H1 (cell line): ENCODE data around the gene MYOT. TPM values are rescaled to one million over a fixed set of nuclear protein-coding genes. Genes with fewer than 3 reads are reported as not detected.

Experiments
- CTCF ChIA-PET: fragments of 300-600 bp; sonication (Branson Sonifier 250); formaldehyde crosslinking; loops from one replicate; lab custom pipeline; 2021; ENCODE audit not compliant: partially characterized antibody; lab: Charles Lee
- POLR2A ChIA-PET: fragments of 300-600 bp; sonication (Branson Sonifier 250); formaldehyde crosslinking; loops from one replicate; lab custom pipeline; 2021; ENCODE audit warnings: inconsistent platforms; ENCODE audit not compliant: partially characterized antibody; lab: Charles Lee
- DNase-seq, 2 experiments: peaks; one replicate each; pipeline versions ENCODE4 v3.0.0 to v3.0.0-alpha.2; 2010 to 2022; ENCODE audit warnings: low spot score in 2 of 2, low read depth in 1 of 2, mixed read lengths in 1 of 2
- FAIRE-seq: peaks from 2 replicates; lab custom pipeline; 2011; peaks lifted over from hg19 to GRCh38; lab: Jason Lieb, UNC
- H2AFZ ChIP-seq: 2 replicates; pipeline ENCODE4 v1.8.1; 2012; ENCODE audit warnings: low read length, inconsistent platforms
- H2AK5ac ChIP-seq: 2 replicates; pipeline ENCODE4 v1.6.1; 2013; ENCODE audit warnings: low read depth, low read length
- H2BK120ac ChIP-seq: replicated peaks from 2 replicates; pipeline ENCODE3; 2013; ENCODE audit warnings: low read depth, low read length, inconsistent platforms
- H2BK12ac ChIP-seq: 2 replicates; pipeline ENCODE4 v1.6.1; 2013; ENCODE audit warnings: low read depth, low read length
- H2BK15ac ChIP-seq: 2 replicates; pipeline ENCODE4 v1.6.1; 2013; ENCODE audit warnings: low read length
- H2BK20ac ChIP-seq: 2 replicates; pipeline ENCODE4 v1.6.1; 2013; ENCODE audit warnings: low read length
- H2BK5ac ChIP-seq: 2 replicates; pipeline ENCODE4 v1.6.1; 2013; ENCODE audit warnings: low read depth, low read length
- H3K14ac ChIP-seq: 2 replicates; pipeline ENCODE4 v1.6.1; 2013; ENCODE audit warnings: inconsistent platforms; ENCODE audit not compliant: insufficient read length
- H3K18ac ChIP-seq: 2 replicates; pipeline ENCODE4 v1.6.1; 2013; ENCODE audit warnings: low read length; ENCODE audit errors: extremely low read depth
- H3K23ac ChIP-seq: 2 replicates; pipeline ENCODE4 v1.6.1; 2013; ENCODE audit warnings: inconsistent platforms; ENCODE audit not compliant: insufficient read length
- H3K23me2 ChIP-seq: 2 replicates; pipeline ENCODE4 v1.6.1; 2013; ENCODE audit warnings: low read depth, low read length
- H3K27ac ChIP-seq: 2 replicates; pipeline ENCODE4 v1.6.1; 2011; ENCODE audit warnings: low read depth, low read length, inconsistent platforms
- H3K27me3 ChIP-seq, 4 experiments: replicated peaks in 1 of 4; 1 replicate in 1 of 4; 2 replicates in 3 of 4; pipeline versions ENCODE4 v1.6.1 to v1.8.1; 2011 to 2013; ENCODE audit warnings: low read length in 3 of 4, mild to moderate bottlenecking in 3 of 4, inconsistent platforms in 2 of 4, mixed read lengths in 2 of 4, moderate library complexity in 1 of 4; ENCODE audit not compliant: control insufficient read depth in 3 of 4, insufficient read depth in 3 of 4; ENCODE audit errors: extremely low read depth in 1 of 4
- H3K36me3 ChIP-seq, 4 experiments: 2 replicates each; pipeline versions ENCODE4 v1.6.1 to v1.8.1; 2011 to 2013; ENCODE audit warnings: mild to moderate bottlenecking in 4 of 4, low read length in 3 of 4, moderate library complexity in 2 of 4, control low read depth in 1 of 4, inconsistent platforms in 1 of 4; ENCODE audit not compliant: insufficient read depth in 4 of 4, control insufficient read depth in 2 of 4
- H3K4ac ChIP-seq: replicated peaks from 2 replicates; pipeline ENCODE3; 2013; ENCODE audit warnings: low read length, low read depth, mixed read lengths, inconsistent platforms; ENCODE audit not compliant: insufficient read length
- H3K4me1 ChIP-seq, 4 experiments: replicated peaks in 1 of 4; 1 replicate in 1 of 4; 2 replicates in 3 of 4; pipeline versions ENCODE4 v1.6.1 to v1.8.1; 2011 to 2013; ENCODE audit warnings: low read length in 3 of 4, inconsistent platforms in 2 of 4, mixed read lengths in 1 of 4; ENCODE audit not compliant: insufficient read depth in 4 of 4, control insufficient read depth in 3 of 4
- H3K4me2 ChIP-seq, 2 experiments: 2 replicates each; pipeline versions ENCODE4 v1.6.1 to v1.8.1; 2011 to 2013; ENCODE audit warnings: low read depth in 2 of 2, low read length in 2 of 2, control low read depth in 1 of 2, inconsistent platforms in 1 of 2, mild to moderate bottlenecking in 1 of 2; ENCODE audit not compliant: insufficient read depth in 1 of 2
- H3K4me3 ChIP-seq, 4 experiments: fragments of 200-600, 300-600 bp in 1 of 4; sonication (generic), shearing (Covaris generic), sonication (Bioruptor Twin) in 1 of 4; 2 replicates each; pipeline versions ENCODE4 v1.5.1 to v1.8.1; 2011 to 2016; ENCODE audit warnings: low read length in 4 of 4, low read depth in 3 of 4, control low read depth in 2 of 4, inconsistent platforms in 2 of 4, mild to moderate bottlenecking in 2 of 4, mixed read lengths in 1 of 4, moderate library complexity in 1 of 4; ENCODE audit not compliant: insufficient read depth in 2 of 4; ENCODE audit errors: extremely low read depth in 1 of 4
- H3K56ac ChIP-seq: replicated peaks from 2 replicates; pipeline ENCODE3; 2013; ENCODE audit warnings: low read depth, mild to moderate bottlenecking, mixed read lengths, low read length, inconsistent platforms; ENCODE audit not compliant: insufficient read length
- H3K79me1 ChIP-seq: 2 replicates; pipeline ENCODE4 v1.6.1; 2013; ENCODE audit warnings: low read depth, low read length, control low read depth
- H3K79me2 ChIP-seq, 2 experiments: 2 replicates each; pipeline versions ENCODE4 v1.6.1 to v1.8.1; 2012 to 2013; ENCODE audit warnings: low read length in 2 of 2, mild to moderate bottlenecking in 2 of 2, inconsistent platforms in 1 of 2; ENCODE audit not compliant: insufficient read depth in 2 of 2, control insufficient read depth in 1 of 2
- H3K9ac ChIP-seq, 4 experiments: replicated peaks in 1 of 4; 1 replicate in 1 of 4; 2 replicates in 3 of 4; pipeline versions ENCODE4 v1.6.1 to v1.8.1; 2011 to 2013; ENCODE audit warnings: low read depth in 3 of 4, low read length in 3 of 4, control low read depth in 2 of 4, mild to moderate bottlenecking in 2 of 4, moderate library complexity in 2 of 4, inconsistent platforms in 1 of 4; ENCODE audit errors: extremely low read depth in 1 of 4
- H3K9me3 ChIP-seq, 2 experiments: 2 replicates each; pipeline versions ENCODE4 v1.6.1 to v1.8.1; 2012 to 2013; ENCODE audit warnings: mild to moderate bottlenecking in 2 of 2, moderate library complexity in 2 of 2, control low read depth in 1 of 2, inconsistent platforms in 1 of 2, low read depth in 1 of 2, low read length in 1 of 2, mixed read lengths in 1 of 2; ENCODE audit not compliant: insufficient read depth in 2 of 2
- H4K20me1 ChIP-seq, 2 experiments: replicated peaks in 1 of 2; 2 replicates each; pipeline versions ENCODE3 to v1.8.1; 2011 to 2013; ENCODE audit warnings: inconsistent platforms in 2 of 2, low read length in 2 of 2, mild to moderate bottlenecking in 1 of 2; ENCODE audit not compliant: insufficient read depth in 2 of 2, control insufficient read depth in 1 of 2
- H4K5ac ChIP-seq: 2 replicates; pipeline ENCODE4 v1.6.1; 2013; ENCODE audit warnings: low read length, low read depth, mixed read lengths, inconsistent platforms; ENCODE audit not compliant: insufficient read length
- H4K8ac ChIP-seq: 2 replicates; pipeline ENCODE4 v1.8.0; 2013; ENCODE audit warnings: mild to moderate bottlenecking, moderate library complexity, low read length, inconsistent platforms; ENCODE audit not compliant: insufficient read depth; ENCODE audit errors: extremely low read depth
- H4K91ac ChIP-seq: replicated peaks from 2 replicates; pipeline ENCODE3; 2013; ENCODE audit warnings: low read length, mixed read lengths, inconsistent platforms; ENCODE audit not compliant: insufficient read length
- EGR1 ChIP-seq: IDR thresholded peaks from 2 replicates; pipeline ENCODE4 v1.6.1; 2011; ENCODE audit warnings: low read depth, low read length, borderline replicate concordance
- FOSL1 ChIP-seq: IDR thresholded peaks from 2 replicates; pipeline ENCODE4 v1.6.1; 2011; ENCODE audit warnings: mild to moderate bottlenecking, low read depth, low read length, moderate library complexity; ENCODE audit not compliant: insufficient read depth
- GTF2F1 ChIP-seq: IDR thresholded peaks from 2 replicates; pipeline ENCODE4 v1.6.1; 2012; ENCODE audit warnings: low read depth, low read length, improper control_type of control experiment, borderline replicate concordance
- SRF ChIP-seq: IDR thresholded peaks from 2 replicates; pipeline ENCODE4 v1.6.1; 2011; ENCODE audit warnings: mild to moderate bottlenecking, low read depth, low read length, moderate library complexity
- TBP ChIP-seq: IDR thresholded peaks from 2 replicates; pipeline ENCODE4 v1.6.1; 2011; ENCODE audit warnings: low read depth, low read length, improper control_type of control experiment
- WGBS, 2 experiments: shearing (Covaris generic) in 1 of 2; methylation state at CpG; one replicate each; pipeline versions ENCODE4 v1.1.6 to v1.1.7; 2013 to 2015; ENCODE audit warnings: low lambda C conversion rate in 2 of 2, mixed read lengths in 2 of 2, inconsistent platforms in 1 of 2, low coverage in 1 of 2, missing lambda C conversion rate in 1 of 2; ENCODE audit not compliant: insufficient replicate concordance in 2 of 2, insufficient coverage in 1 of 2, insufficient read length in 1 of 2; ENCODE audit errors: extremely low coverage in 1 of 2, missing lambda C conversion rate in 1 of 2; 5-methylcytosine and 5-hydroxymethylcytosine counted together
- polyA plus RNA-seq, 7 experiments: library from polyadenylated mRNA; depleted of rRNA in 3 of 7; stranded (reverse) in 5 of 7; unstranded in 2 of 7; fragments of >200 nt in 5 of 7; fragments of 200-250 nt in 2 of 7; gene quantifications; 1 replicate in 5 of 7; 2 replicates in 1 of 7; 4 replicates in 1 of 7; pipeline versions ENCODE4 v1.2.1 to v1.2.3, GENCODE V29; 2011 to 2013; ENCODE audit warnings: missing spikeins in 2 of 7, mixed read lengths in 2 of 7
- total RNA-seq: library from RNA; stranded (reverse); fragmentation: NEBNext Ultra II Directional; extraction: Animal tissue kit (Norgen Biotek cat#: 25700); gene quantifications from 2 replicates; pipeline ENCODE4 v1.2.1, GENCODE V29; 2021

MYOT gene
- total and polyA plus RNA-seq, 2 of the 8 experiments (the other 6 are each of a cell fraction or from before 2014, with no cell fraction given): not detected

DNA sequence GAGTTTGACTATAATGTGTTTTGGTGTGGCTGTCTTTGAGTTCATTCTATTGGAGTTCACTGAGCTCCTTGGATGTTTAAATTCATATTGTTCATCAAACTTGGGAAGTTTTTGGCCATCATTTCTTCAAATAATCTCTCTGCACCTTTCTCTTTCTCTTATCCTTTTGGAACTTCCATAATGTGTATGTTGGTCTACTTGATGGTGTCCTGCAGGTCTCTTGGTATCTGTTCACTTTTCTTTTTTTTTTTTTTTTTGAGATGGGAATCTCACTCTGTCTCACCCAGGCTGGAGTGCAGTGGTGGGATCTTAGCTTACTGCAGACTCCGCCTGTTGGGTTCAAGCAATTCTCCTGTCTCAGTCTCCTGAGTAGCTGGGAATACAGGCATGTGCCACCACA, 49.3 kb downstream of the MYOT start:
- H3K4me1 ChIP-seq: no peaks in the 10 kb centered on the region
- H3K23me2 ChIP-seq: no peaks in the 10 kb centered on the region
- no peak overlapping the region for H3K4me2 ChIP-seq
- no peak overlapping the region for H2BK20ac ChIP-seq
- no peak overlapping the region for H3K9ac ChIP-seq
- no peak overlapping the region for H3K4me3 ChIP-seq
- no peak overlapping the region for H2AK5ac ChIP-seq
- 57% methylated on average over 1 of the region's 1 CpG; no CpG with 5 or more reads in 1 of the 2 experiments for WGBS, 2 experiments
- H3K18ac ChIP-seq: no peak overlapping the region
- no peak overlapping the region for H3K27ac ChIP-seq
- no peak overlapping the region for H3K23ac ChIP-seq
- H4K91ac ChIP-seq: no peak overlapping the region
- CTCF ChIA-PET: no interaction called here
- H3K56ac ChIP-seq: no peak overlapping the region
- no peak overlapping the region for H3K14ac ChIP-seq
- H2AFZ ChIP-seq: no peak overlapping the region
- DNase-seq: no peak
- H3K79me1 ChIP-seq: no peaks in the 10 kb centered on the region
- no peaks in the 10 kb centered on the region for H3K27me3 ChIP-seq
- H3K9me3 ChIP-seq: no peaks in the 10 kb centered on the region
- H4K20me1 ChIP-seq: no peaks in the 10 kb centered on the region
- H3K36me3 ChIP-seq: no peaks in the 10 kb centered on the region
- H2BK12ac ChIP-seq: no peak overlapping the region
- no peak overlapping the region for H4K8ac ChIP-seq
- POLR2A ChIA-PET: no interaction called here
- H3K79me2 ChIP-seq: no peaks in the 10 kb centered on the region
- H2BK5ac ChIP-seq: no peak overlapping the region
- FAIRE-seq: no peak
- no peak overlapping the region for H2BK120ac ChIP-seq
- H3K4ac ChIP-seq: no peak overlapping the region
- no peak overlapping the region for H4K5ac ChIP-seq
- no peak overlapping the region for H2BK15ac ChIP-seq
- TF ChIP-seq GTF2F1 (no peak), FOSL1 (no peak), SRF (no peak), EGR1 (no peak), TBP (no peak)
